Fibroblast of villous mesenchyme (primary cell): ENCODE measurements around the gene HOXA3. TPM values are rescaled to one million over a fixed set of nuclear protein-coding genes. Genes with fewer than 3 reads are reported as not detected.

Source experiments
- DNase-seq: peaks from one replicate; pipeline ENCODE4 v3.0.0-alpha.2; 2010; ENCODE audit warnings: low read depth
- H3K4me3 ChIP-seq: 2 replicates; pipeline ENCODE4 v1.5.1; 2011; ENCODE audit warnings: low read depth, mild to moderate bottlenecking, low read length
- total RNA-seq: library from RNA; depleted of rRNA; stranded (reverse); fragments of >200 nt; gene quantifications from 2 replicates; pipeline ENCODE4 v1.2.3, GENCODE V29; 2012
- TF ChIP-seq, protein P1 (sequence below): IDR thresholded peaks from 2 replicates; pipeline ENCODE4 v1.5.1; 2012; ENCODE audit warnings: low read depth, mild to moderate bottlenecking, low read length; ENCODE audit not compliant: insufficient read depth

The HOXA3 gene
- total RNA-seq, 1 donor: 11.7 TPM

DNA sequence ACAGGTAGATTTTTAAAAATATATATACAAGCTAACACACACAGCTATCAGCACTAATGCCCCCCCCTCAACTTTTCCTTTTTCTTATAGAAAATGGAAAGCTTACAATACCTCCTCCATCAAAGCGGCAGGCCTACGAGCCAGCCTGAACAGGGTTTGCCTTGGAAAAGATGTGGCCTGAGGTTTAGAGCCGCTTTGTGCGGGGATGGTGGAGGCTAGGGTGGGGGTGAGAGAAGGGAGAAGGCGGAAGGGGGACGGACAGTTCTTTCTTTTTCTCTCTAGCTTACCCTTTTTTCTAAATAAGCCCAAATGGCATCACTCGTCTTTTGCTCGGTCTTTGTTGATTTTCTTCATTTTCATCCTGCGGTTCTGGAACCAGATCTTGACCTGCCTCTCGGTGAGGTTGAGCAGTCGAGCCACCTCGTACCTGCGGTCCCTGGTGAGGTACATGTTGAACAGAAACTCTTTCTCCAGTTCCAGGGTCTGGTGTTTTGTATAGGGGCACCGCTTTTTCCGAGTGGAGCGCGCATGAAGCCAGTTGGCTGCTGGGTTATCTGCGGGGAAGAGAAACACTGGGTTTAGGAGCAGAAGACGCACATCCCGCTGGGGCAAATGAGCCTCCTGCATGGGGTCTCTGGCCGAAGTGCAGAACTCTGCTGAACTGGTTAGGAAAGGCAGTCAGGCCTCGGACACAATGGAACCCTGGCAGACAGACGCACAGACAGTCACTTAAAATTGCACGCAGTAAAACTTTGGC lies 11.1 kb upstream of the HOXA3 start:
- H3K4me3 ChIP-seq: peak overlapping the region; percentile 67
- TF ChIP-seq, protein P1, sequence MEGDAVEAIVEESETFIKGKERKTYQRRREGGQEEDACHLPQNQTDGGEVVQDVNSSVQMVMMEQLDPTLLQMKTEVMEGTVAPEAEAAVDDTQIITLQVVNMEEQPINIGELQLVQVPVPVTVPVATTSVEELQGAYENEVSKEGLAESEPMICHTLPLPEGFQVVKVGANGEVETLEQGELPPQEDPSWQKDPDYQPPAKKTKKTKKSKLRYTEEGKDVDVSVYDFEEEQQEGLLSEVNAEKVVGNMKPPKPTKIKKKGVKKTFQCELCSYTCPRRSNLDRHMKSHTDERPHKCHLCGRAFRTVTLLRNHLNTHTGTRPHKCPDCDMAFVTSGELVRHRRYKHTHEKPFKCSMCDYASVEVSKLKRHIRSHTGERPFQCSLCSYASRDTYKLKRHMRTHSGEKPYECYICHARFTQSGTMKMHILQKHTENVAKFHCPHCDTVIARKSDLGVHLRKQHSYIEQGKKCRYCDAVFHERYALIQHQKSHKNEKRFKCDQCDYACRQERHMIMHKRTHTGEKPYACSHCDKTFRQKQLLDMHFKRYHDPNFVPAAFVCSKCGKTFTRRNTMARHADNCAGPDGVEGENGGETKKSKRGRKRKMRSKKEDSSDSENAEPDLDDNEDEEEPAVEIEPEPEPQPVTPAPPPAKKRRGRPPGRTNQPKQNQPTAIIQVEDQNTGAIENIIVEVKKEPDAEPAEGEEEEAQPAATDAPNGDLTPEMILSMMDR: no peak
- DNase-seq: peak; percentile 37

DNA sequence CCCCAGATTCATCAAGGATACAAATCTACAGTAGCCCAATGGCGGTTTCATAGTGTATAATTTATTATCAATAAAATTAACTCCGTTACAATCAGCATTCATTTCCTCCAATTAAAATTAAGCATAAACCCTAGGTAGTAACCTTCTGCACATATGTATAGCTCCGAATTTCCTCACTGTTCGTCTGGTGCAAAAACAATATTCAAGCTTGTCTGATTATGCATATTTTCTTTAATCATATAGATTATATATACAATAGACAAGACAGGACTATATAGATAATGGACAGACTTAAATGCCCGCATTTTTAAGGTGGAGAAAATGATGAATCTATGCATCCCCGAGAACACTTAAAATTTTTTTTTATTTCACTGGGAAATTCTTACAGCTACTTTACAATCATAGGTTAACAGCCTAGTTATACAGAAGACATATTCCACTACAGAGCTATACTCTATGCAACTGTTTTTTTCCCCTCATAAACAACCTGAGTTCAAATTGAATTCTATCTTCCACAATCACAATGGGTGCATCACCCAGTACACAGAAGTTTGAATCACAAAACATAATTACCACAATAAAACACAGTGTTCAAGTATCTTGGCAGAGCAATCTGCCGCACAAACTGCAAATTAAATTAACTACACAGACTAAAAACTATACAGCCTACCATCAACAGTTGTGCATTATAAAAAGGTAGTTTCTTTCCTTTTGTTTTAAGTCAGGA lies 10.3 kb upstream of the HOXA3 start:
- peak; percentile 38 for DNase-seq
- H3K4me3 ChIP-seq: peak overlapping the region; percentile 67
- TF ChIP-seq, protein P1: no peak

DNA sequence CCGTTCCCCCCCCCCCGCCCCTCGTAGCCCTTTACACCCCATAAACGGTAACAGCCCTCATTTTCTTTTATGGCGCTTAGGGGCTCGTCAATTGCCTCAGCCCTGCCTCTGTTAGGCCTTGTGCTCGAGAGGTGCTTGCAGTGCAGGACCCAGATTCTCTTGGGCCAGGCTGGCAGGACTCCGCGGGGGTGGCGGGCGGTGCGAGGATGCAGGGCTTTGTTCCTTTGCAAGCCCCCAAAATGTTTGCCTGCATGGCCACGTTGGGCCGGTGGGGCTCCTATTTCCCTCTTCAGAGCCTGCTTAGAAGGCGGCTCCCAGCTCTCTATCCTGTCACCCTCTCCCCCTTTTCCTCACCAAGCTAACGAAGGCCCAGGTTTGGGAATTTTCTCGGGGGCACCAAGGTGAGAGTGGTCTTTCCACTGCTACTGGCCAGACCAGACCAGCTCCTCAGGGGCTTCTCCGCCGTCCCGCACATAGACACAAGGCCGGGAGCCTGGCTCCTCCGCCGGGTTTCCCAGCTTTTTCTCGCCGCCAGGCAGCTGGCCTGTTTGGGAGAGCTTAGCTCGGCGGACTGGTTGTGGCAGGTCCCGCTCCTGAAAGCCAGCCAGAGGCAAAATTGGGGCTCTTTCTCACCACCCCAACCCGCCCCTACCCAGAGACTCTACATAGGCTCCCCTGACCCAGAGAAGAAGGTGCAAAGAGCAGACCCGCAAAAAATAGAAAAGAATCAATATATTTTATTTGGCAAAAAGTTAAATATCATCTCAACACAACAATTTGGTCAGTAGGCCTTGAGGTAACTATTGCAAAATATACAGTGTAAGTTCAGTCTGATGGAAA lies 9.6 kb upstream of the HOXA3 start:
- DNase-seq: peak; percentile 47
- peak overlapping the region; percentile 67 for H3K4me3 ChIP-seq
- TF ChIP-seq, protein P1: no peak

DNA sequence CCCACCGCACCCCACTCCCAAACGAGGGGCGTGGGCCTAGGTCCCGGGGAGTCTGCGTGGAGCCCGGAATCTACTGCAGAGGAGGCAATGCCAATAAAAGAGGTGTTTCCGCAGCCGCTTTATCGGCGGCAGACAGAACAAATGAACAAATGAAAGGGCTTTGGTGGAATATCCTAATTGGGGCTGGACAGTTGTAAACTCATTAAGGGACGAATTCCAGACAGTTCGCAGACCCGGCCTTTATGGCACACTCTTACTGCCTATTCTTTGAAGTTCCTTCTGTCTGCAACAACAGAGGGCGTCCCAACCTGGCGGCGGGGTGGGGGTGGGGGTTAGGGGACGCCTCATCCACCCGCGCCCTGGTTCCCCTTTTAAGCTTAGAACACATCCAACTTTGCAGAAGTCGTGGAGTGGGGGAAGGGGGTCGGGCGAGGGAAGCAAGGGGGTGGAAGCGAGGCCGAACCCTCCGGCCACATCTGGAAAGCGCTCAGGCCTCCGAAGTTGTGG lies 8.9 kb upstream of the HOXA3 start:
- TF ChIP-seq, protein P1: no peak
- DNase-seq: peak; percentile 63
- peak overlapping the region; percentile 67 for H3K4me3 ChIP-seq

DNA sequence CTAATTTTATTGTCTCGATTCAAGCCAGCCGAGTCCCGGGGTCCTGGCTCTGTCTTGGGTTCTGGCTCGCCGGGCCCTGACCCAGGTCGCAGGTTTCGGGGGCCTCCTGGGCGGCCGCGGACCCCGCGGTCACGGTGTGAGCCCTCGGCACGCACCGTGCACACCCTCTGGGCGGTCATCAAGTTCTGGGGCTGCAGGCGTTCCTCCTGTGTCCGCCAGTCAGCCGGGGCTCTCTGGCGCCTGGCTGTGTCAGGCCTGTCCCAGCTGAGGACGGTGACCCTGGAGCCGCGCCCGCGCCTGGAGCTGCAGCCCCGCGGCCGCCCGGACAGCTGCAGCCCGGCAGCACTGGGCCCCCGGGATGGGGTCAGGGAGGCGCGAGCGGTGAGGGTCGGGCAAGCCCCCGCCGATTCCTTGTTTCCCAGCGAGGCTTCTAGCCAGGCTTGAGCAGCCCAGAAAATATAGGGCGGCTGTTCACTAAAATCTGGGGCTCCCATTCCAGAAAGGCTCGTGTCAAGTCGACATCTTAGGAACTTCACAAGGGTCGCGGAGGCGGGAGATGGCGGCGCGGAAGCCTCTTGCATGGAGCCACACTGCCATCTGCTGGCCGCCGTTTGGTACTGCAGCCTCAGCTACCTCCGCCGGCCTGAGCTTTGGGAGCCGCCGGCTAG lies 8.3 kb upstream of the HOXA3 start:
- peak; percentile 90 for DNase-seq
- peak overlapping the region; percentile 60 for H3K4me3 ChIP-seq
- TF ChIP-seq, protein P1: peak; percentile 92

DNA sequence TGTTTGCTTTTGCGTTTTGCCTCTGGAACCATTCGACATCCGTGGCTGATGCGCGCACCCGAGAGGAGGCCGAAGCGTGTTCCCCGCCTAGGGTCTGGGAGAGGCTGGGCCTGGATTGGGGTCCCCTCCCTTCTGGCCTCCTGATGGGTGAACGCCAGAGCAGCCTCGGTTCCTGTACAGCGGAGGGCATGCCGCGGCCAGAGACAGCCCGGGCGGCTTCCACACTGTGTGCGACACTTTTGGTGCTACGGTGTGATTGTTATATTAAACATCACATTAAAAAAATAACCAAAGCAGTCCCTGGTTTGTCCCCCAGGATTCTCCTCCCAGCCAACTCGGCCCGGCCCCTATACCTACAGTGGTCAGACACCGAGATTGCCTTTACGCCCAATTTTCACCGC lies 7.8 kb upstream of the HOXA3 start:
- TF ChIP-seq, protein P1: no peak
- no peak for DNase-seq
- peak overlapping the region; percentile 60 for H3K4me3 ChIP-seq
